DOHH2 (cell line): ENCODE measurements around the gene STX4.
A peak's percentile ranks its signal among the peaks of the same experiment; 100 is the strongest.

Experiments used
- CTCF ChIP-seq: fragments of 200-600 bp; sonication (generic); IDR thresholded peaks from one replicate; pipeline ENCODE4 v1.5.1; 2014; ENCODE audit warnings: antibody characterized with exemption, mild to moderate bottlenecking, low read depth, low read length; ENCODE audit not compliant: poor library complexity, severe bottlenecking
- EZH2phosphoT487 ChIP-seq: fragments of 200-600 bp; sonication (generic); IDR thresholded peaks from 2 replicates; pipeline ENCODE4 v1.6.1; 2017; ENCODE audit warnings: borderline replicate concordance, mild to moderate bottlenecking, antibody characterized with exemption, low read length, moderate library complexity, mixed read lengths

DNA sequence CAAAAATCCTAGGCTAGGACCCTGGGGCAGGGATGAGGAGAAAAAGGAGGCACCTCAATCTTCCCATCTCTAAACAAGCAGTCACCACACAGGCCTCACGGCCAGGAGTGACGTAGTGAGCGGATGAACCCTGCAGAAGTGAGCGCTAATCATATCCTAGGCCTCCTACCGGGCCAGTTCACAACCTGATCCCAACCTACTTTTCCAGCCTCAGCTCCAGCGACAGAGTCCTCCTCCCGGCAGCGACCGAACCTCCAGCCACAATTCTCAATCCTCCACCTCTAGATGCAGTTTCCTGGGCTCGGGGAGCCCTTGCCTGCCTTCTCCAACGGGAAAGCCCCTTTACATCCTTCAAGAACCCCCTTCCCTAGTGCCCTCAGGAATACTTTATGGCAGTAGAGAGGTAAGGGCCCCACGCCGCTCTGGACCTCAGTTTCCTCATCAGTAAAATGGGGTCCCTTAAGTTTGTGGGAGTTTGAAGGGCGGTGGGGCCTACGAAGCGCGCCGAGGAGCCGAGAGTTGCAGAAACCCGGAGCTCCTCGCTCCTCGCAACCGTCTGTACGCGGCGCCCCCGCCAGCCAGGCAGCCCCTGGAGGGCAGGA is 39.3 kb downstream of the STX4 start:
- peak; percentile 6 for TF ChIP-seq CTCF
- TF ChIP-seq EZH2phosphoT487, result no peak
